Spleen (tissue), 7 donors: ENCODE measurements around the gene LIMA1.

Experiments
- POLR2A ChIP-seq, 3 donors: fragments of 450-650 bp; IDR thresholded peaks; one replicate each; pipeline ENCODE4 v1.5.1; 2017; ENCODE audit warnings: antibody characterized with exemption in 3 of 3, mild to moderate bottlenecking in 1 of 3
- TF ChIP-seq, protein P1 (sequence below), 11 experiments: fragments of 200-600 bp in 7 of 11; fragments of 450-650 bp in 4 of 11; sonication (generic) in 4 of 11; IDR thresholded peaks in 8 of 11; conservative IDR thresholded peaks in 3 of 11; 1 replicate in 7 of 11; 2 replicates in 4 of 11; pipeline versions ENCODE4 v1.4.0 to v1.8.0; 2016 to 2021; ENCODE audit warnings: antibody characterized with exemption in 11 of 11, inconsistent platforms in 4 of 11, mild to moderate bottlenecking in 1 of 11
- donor health status: DM: no; HTN: no; CAD: no; lungs with moderate emphysema.
- donor health status: DM: no; HTN: no; CAD: no.
- donor health status: DM: no; HTN: no; CAD: no.

DNA sequence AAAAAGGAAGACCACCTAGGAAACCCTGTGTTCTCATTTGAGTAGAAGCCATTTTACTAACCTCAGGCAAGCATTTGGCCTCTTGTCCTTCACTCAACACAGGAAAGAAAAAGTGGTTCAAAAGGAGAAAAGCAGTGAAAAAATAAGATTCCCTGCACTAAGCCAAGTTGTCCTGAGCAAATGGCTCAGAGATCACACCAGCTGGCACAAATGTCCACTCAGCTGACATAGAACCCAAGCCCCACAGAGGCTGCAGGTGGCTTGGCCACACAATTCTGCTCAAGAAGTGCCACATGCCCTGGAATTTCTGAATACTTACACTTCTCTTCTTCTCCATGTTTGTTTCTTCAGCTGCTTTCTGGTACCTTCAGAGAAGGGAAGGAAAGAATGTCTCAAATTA is 52.0 kb downstream of the LIMA1 start:
- TF ChIP-seq, protein P1, sequence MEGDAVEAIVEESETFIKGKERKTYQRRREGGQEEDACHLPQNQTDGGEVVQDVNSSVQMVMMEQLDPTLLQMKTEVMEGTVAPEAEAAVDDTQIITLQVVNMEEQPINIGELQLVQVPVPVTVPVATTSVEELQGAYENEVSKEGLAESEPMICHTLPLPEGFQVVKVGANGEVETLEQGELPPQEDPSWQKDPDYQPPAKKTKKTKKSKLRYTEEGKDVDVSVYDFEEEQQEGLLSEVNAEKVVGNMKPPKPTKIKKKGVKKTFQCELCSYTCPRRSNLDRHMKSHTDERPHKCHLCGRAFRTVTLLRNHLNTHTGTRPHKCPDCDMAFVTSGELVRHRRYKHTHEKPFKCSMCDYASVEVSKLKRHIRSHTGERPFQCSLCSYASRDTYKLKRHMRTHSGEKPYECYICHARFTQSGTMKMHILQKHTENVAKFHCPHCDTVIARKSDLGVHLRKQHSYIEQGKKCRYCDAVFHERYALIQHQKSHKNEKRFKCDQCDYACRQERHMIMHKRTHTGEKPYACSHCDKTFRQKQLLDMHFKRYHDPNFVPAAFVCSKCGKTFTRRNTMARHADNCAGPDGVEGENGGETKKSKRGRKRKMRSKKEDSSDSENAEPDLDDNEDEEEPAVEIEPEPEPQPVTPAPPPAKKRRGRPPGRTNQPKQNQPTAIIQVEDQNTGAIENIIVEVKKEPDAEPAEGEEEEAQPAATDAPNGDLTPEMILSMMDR (IDR thresholded peaks at IDR 0.05 in 8 of 11, conservative IDR thresholded peaks at IDR 0.05 in 3 of 11), result no peak
- TF ChIP-seq POLR2A (IDR thresholded peaks at IDR 0.05), result no peak
